Mesothelial cell of epicardium (in vitro differentiated cells): ENCODE results near the gene DNASE1L2. TPM values are rescaled to one million over a fixed set of nuclear protein-coding genes. Genes with fewer than 3 reads are reported as not detected.

Experiments
- DNase-seq, 2 experiments: peaks; one replicate each; pipeline ENCODE4 v3.0.0; 2021; ENCODE audit warnings: low spot score in 2 of 2; ENCODE audit not compliant: unreplicated experiment in 2 of 2
- H3K27ac Mint-ChIP-seq: 2 replicates; pipeline ENCODE4 v1.8.0; 2021; ENCODE audit warnings: mixed read lengths
- H3K27me3 Mint-ChIP-seq: 2 replicates; pipeline ENCODE4 v1.8.0; 2021; ENCODE audit warnings: low read depth, mixed read lengths
- H3K36me3 Mint-ChIP-seq: 2 replicates; pipeline ENCODE4 v1.8.0; 2021; ENCODE audit warnings: mixed read lengths
- H3K4me1 Mint-ChIP-seq: 2 replicates; pipeline ENCODE4 v1.8.0; 2021; ENCODE audit warnings: mixed read lengths
- H3K4me3 Mint-ChIP-seq: 2 replicates; pipeline ENCODE4 v1.8.0; 2021; ENCODE audit warnings: mild to moderate bottlenecking, moderate library complexity, mixed read lengths
- H3K9me3 Mint-ChIP-seq: 2 replicates; pipeline ENCODE4 v1.8.0; 2021; ENCODE audit warnings: mixed read lengths
- CTCF ChIP-seq: fragments of 200-600 bp; sonication (generic); IDR thresholded peaks from one replicate; pipeline ENCODE4 v1.5.0; 2021; ENCODE audit warnings: antibody characterized with exemption; ENCODE audit not compliant: unreplicated experiment
- microRNA-seq: library from miRNA; unstranded; fragments of <30 nt; microRNA quantifications from one replicate; pipeline ENCODE4 v1.2.0, GENCODE V29; 2021; ENCODE audit warnings: inconsistent platforms, mixed read lengths
- total RNA-seq: library from RNA; stranded (reverse); gene quantifications from 3 replicates; pipeline ENCODE4 v1.2.1, GENCODE V29; 2021

The DNASE1L2 gene
- total RNA-seq, 1 donor from 2014 or later, result 1.0 TPM

- no peak overlapping the region for H3K4me3 Mint-ChIP-seq
- H3K27ac Mint-ChIP-seq, result no peak overlapping the region
- H3K4me1 Mint-ChIP-seq, result no peaks in the 10 kb centered on the region
- no peaks in the 10 kb centered on the region for H3K36me3 Mint-ChIP-seq
- H3K27me3 Mint-ChIP-seq, result peaks cover 18% of the 10 kb centered on the region
- H3K9me3 Mint-ChIP-seq, result no peaks in the 10 kb centered on the region
- DNase-seq, result no peak
- TF ChIP-seq CTCF, result no peak
These were observed 48.7 kb downstream of the DNASE1L2 start for GRCh38 chr16:2284797-2285576.

GRCh38 chr16:2285731-2286191 is 49.5 kb downstream of the DNASE1L2 start:
- no peak for DNase-seq
- H3K27ac Mint-ChIP-seq, result no peak overlapping the region
- no peak for TF ChIP-seq CTCF
- H3K27me3 Mint-ChIP-seq, result peaks cover 11% of the 10 kb centered on the region
- H3K9me3 Mint-ChIP-seq, result no peaks in the 10 kb centered on the region
- no peaks in the 10 kb centered on the region for H3K36me3 Mint-ChIP-seq
- no peaks in the 10 kb centered on the region for H3K4me1 Mint-ChIP-seq
- no peak overlapping the region for H3K4me3 Mint-ChIP-seq

GRCh38 chr16:2286550-2286949 is 50.3 kb downstream of the DNASE1L2 start:
- Mint-ChIP-seq H3K4me3 (no peak overlapping the region), H3K9me3 (no peaks in the 10 kb centered on the region), H3K27me3 (peaks cover 4% of the 10 kb centered on the region), H3K4me1 (no peaks in the 10 kb centered on the region), H3K27ac (no peak overlapping the region), H3K36me3 (no peaks in the 10 kb centered on the region)
- TF ChIP-seq CTCF, result no peak
- no peak for DNase-seq

GRCh38 chr16:2287916-2288547 is 51.8 kb downstream of the DNASE1L2 start:
- Mint-ChIP-seq H3K4me3 (no peak overlapping the region), H3K4me1 (no peaks in the 10 kb centered on the region), H3K27me3 (peaks cover 6% of the 10 kb centered on the region), H3K36me3 (no peaks in the 10 kb centered on the region), H3K9me3 (no peaks in the 10 kb centered on the region), H3K27ac (no peak overlapping the region)
- no peak for TF ChIP-seq CTCF
- DNase-seq, result no peak

Small RNAs within 50 kb of the gene (microRNA-seq; reads per million reads assigned to microRNA genes)
- 1.2 reads per million for gene MIR3677
- gene MIR4717, result not detected

Other genes with a start within 250 kb of the DNASE1L2 start
- gene SYNGR3, start 246.5 kb upstream of the DNASE1L2 start, total RNA-seq, result 0.49 to 1.3 TPM (median 1.0 TPM) in 3 replicates
- gene ZNF598, start 226.6 kb upstream of the DNASE1L2 start, total RNA-seq, result 50.6 to 52.7 TPM (median 52.7 TPM) in 3 replicates
- gene NPW, start 216.7 kb upstream of the DNASE1L2 start, total RNA-seq, result 14.0 to 16.1 TPM (median 15.4 TPM) in 3 replicates
- gene NHERF2, start 209.5 kb upstream of the DNASE1L2 start, total RNA-seq, result 48.1 to 55.1 TPM (median 51.3 TPM) in 3 replicates
- gene NTHL1, start 188.6 kb upstream of the DNASE1L2 start, total RNA-seq, result 27.6 to 31.1 TPM (median 29.7 TPM) in 3 replicates
- 242 to 250 TPM (median 243 TPM) in 3 replicates for gene TSC2, start 188.5 kb upstream of the DNASE1L2 start, total RNA-seq
- 173 to 183 TPM (median 175 TPM) in 3 replicates for gene PKD1, start 100.5 kb upstream of the DNASE1L2 start, total RNA-seq
- 1.1 to 1.5 TPM (median 1.3 TPM) in 3 replicates for gene RAB26, start 87.8 kb upstream of the DNASE1L2 start, total RNA-seq
- gene TRAF7, start 80.7 kb upstream of the DNASE1L2 start, total RNA-seq, result 63.1 to 68.5 TPM (median 66.1 TPM) in 3 replicates
- gene CASKIN1, start 39.8 kb upstream of the DNASE1L2 start, total RNA-seq, result 8.9 to 9.8 TPM (median 9.8 TPM) in 3 replicates
- 45.9 to 49.0 TPM (median 47.2 TPM) in 3 replicates for gene MLST8, start 31.0 kb upstream of the DNASE1L2 start, total RNA-seq
- gene BRICD5, start 25.6 kb upstream of the DNASE1L2 start, total RNA-seq, result 11.9 to 14.4 TPM (median 13.0 TPM) in 3 replicates
- gene PGP, start 21.6 kb upstream of the DNASE1L2 start, total RNA-seq, result 15.2 to 17.9 TPM (median 16.8 TPM) in 3 replicates
- 29.3 to 36.3 TPM (median 33.0 TPM) in 3 replicates for gene E4F1, start 12.9 kb upstream of the DNASE1L2 start, total RNA-seq
- gene ECI1, start 15.1 kb downstream of the DNASE1L2 start, total RNA-seq, result 53.3 to 54.8 TPM (median 54.5 TPM) in 3 replicates
- gene RNPS1, start 31.7 kb downstream of the DNASE1L2 start, total RNA-seq, result 229 to 243 TPM (median 229 TPM) in 3 replicates
- 3.5 to 3.9 TPM (median 3.6 TPM) in 3 replicates for gene ABCA3, start 104.3 kb downstream of the DNASE1L2 start, total RNA-seq
- 15.2 to 17.4 TPM (median 16.7 TPM) in 3 replicates for gene CCNF, start 193.0 kb downstream of the DNASE1L2 start, total RNA-seq
- gene TEDC2, start 223.7 kb downstream of the DNASE1L2 start, total RNA-seq, result 14.5 to 16.0 TPM (median 14.7 TPM) in 3 replicates
- 17.4 to 17.9 TPM (median 17.5 TPM) in 3 replicates for gene NTN3, start 234.9 kb downstream of the DNASE1L2 start, total RNA-seq
- 24.2 to 25.0 TPM (median 24.7 TPM) in 3 replicates for gene TBC1D24, start 238.7 kb downstream of the DNASE1L2 start, total RNA-seq